Ovary (tissue), 3 donors: ENCODE measurements around the gene OOSP1.

Experiments used
- CTCF ChIP-seq, 3 donors: fragments of 450-650 bp in 2 of 3; fragments of 200-600 bp in 1 of 3; IDR thresholded peaks; one replicate each; pipeline versions ENCODE4 v1.5.1 to v1.8.0; 2016 to 2022; ENCODE audit warnings: antibody characterized with exemption in 3 of 3, mild to moderate bottlenecking in 1 of 3
- EP300 ChIP-seq: sonication (generic); formaldehyde crosslinking; IDR thresholded peaks from one replicate; pipeline ENCODE4 v1.6.1; 2017; ENCODE audit warnings: antibody characterized with exemption
- POLR2A ChIP-seq: fragments of 450-650 bp; IDR thresholded peaks from one replicate; pipeline ENCODE4 v1.6.1; 2017; ENCODE audit warnings: antibody characterized with exemption, mild to moderate bottlenecking, moderate library complexity
- donor health status: DM: no; HTN: no; CAD: no.

- TF ChIP-seq CTCF (IDR thresholded peaks at IDR 0.05) (no peak), POLR2A (no peak), EP300 (no peak)
Measured at GRCh38 chr11:59941091-59941490, 2.9 kb downstream of the OOSP1 start.
